HCT116 (cell line): ENCODE measurements around the gene PRRG2. TPM values are rescaled to one million over a fixed set of nuclear protein-coding genes. Genes with fewer than 3 reads are reported as not detected.

ENCODE experiments used
- ATAC-seq: fragments of 200-7000 bp; cut with Tn5 transposase; 2 replicates; pipeline ENCODE4 v1.9.1; 2020; ENCODE audit warnings: mild to moderate bottlenecking, moderate library complexity
- BruUV-seq: library from RNA; stranded (reverse); fragments of 400-500 nt; replicated peaks from 2 replicates; lab custom pipeline; 2021; lab: Mats Ljungman, UMichigan
- CTCF ChIA-PET: fragments of 300-600 bp; sonication (Branson Sonifier 250); formaldehyde crosslinking; loops from one replicate; lab custom pipeline; 2021; ENCODE audit warnings: antibody characterized with exemption; lab: Charles Lee
- POLR2A ChIA-PET: fragments of 300-600, 350-600 bp; sonication (Branson Sonifier 250); formaldehyde crosslinking; loops from one replicate; lab custom pipeline; 2021; ENCODE audit warnings: antibody characterized with exemption; lab: Charles Lee
- RAD21 ChIA-PET, 2 experiments: fragments of 300-600 bp; sonication (Branson Sonifier 250); formaldehyde crosslinking; loops; one replicate each; lab custom pipeline; 2023; ENCODE audit warnings: low total read pairs in 2 of 2; ENCODE audit not compliant: uncharacterized antibody in 2 of 2, unreplicated experiment in 2 of 2, low non-redundant PET in 1 of 2; lab: Charles Lee
- DNase-seq: peaks from one replicate; pipeline ENCODE4 v3.0.0-alpha.2; 2010; ENCODE audit warnings: low read depth, low spot score
- H2AFZ ChIP-seq: fragments of 200-600 bp; shearing (Covaris generic), sonication (generic); 2 replicates; pipeline ENCODE4 v1.6.1; 2017; ENCODE audit warnings: low read depth, mixed run types, mixed read lengths, antibody characterized with exemption, low read length; ENCODE audit not compliant: poor library complexity, severe bottlenecking
- H3K27ac ChIP-seq: 2 replicates; pipeline ENCODE4 v1.5.1; 2012; ENCODE audit warnings: low read depth, low read length
- H3K27me3 ChIP-seq: fragments of 200-600 bp; sonication (generic); 2 replicates; pipeline ENCODE4 v1.6.1; 2016; ENCODE audit warnings: mixed run types, low read length, mixed read lengths; ENCODE audit not compliant: insufficient read depth
- H3K36me3 ChIP-seq, 2 experiments: fragments of 200-500 bp in 1 of 2; fragments of 200-600 bp in 1 of 2; sonication (Bioruptor generic) in 1 of 2; sonication (generic) in 1 of 2; 2 replicates each; pipeline versions ENCODE4 v1.5.1 to v1.6.1; 2014 to 2016; ENCODE audit warnings: low read length in 2 of 2, inconsistent platforms in 1 of 2, mixed read lengths in 1 of 2, mixed run types in 1 of 2; ENCODE audit not compliant: insufficient read depth in 2 of 2, control insufficient read depth in 1 of 2
- H3K4me1 ChIP-seq, 2 experiments: fragments of 200-600 bp in 1 of 2; sonication (generic) in 1 of 2; 2 replicates each; pipeline versions ENCODE4 v1.5.1 to v1.6.1; 2012 to 2017; ENCODE audit warnings: low read length in 2 of 2, inconsistent platforms in 1 of 2, mild to moderate bottlenecking in 1 of 2, mixed read lengths in 1 of 2, mixed run types in 1 of 2, moderate library complexity in 1 of 2; ENCODE audit not compliant: insufficient read depth in 2 of 2, control insufficient read depth in 1 of 2
- H3K4me2 ChIP-seq: fragments of 200-600 bp; sonication (generic); 2 replicates; pipeline ENCODE4 v1.6.1; 2017; ENCODE audit warnings: mixed run types, low read length, mixed read lengths
- H3K4me3 ChIP-seq, 2 experiments: fragments of 200-600 bp in 1 of 2; sonication (generic) in 1 of 2; replicated peaks in 1 of 2; 2 replicates each; pipeline ENCODE4 v1.5.1; 2011 to 2016; ENCODE audit warnings: low read length in 2 of 2, control low read depth in 1 of 2, low read depth in 1 of 2, mild to moderate bottlenecking in 1 of 2, mixed read lengths in 1 of 2, mixed run types in 1 of 2
- H3K79me2 ChIP-seq: fragments of 200-600 bp; sonication (generic); 2 replicates; pipeline ENCODE4 v1.6.1; 2017; ENCODE audit warnings: mild to moderate bottlenecking, mixed run types, low read length, moderate library complexity, mixed read lengths; ENCODE audit not compliant: insufficient read depth
- H3K9ac ChIP-seq: fragments of 200-600 bp; sonication (generic); 2 replicates; pipeline ENCODE4 v1.6.1; 2016; ENCODE audit warnings: low read length, mixed read lengths
- H3K9me2 ChIP-seq: fragments of 200-600 bp; sonication (generic), shearing (Covaris generic); 2 replicates; pipeline ENCODE4 v1.6.1; 2017; ENCODE audit warnings: mixed run types, mild to moderate bottlenecking, moderate library complexity; ENCODE audit not compliant: insufficient read depth
- H3K9me3 ChIP-seq, 2 experiments: fragments of 200-500 bp in 1 of 2; fragments of 200-600 bp in 1 of 2; sonication (Bioruptor generic) in 1 of 2; sonication (generic) in 1 of 2; 2 replicates each; pipeline ENCODE4 v1.6.1; 2014 to 2017; ENCODE audit warnings: low read length in 2 of 2, mixed read lengths in 2 of 2, inconsistent platforms in 1 of 2, low read depth in 1 of 2, mild to moderate bottlenecking in 1 of 2, mixed run types in 1 of 2, moderate library complexity in 1 of 2; ENCODE audit not compliant: control insufficient read depth in 1 of 2, insufficient read depth in 1 of 2
- H4K20me1 ChIP-seq: fragments of 200-600 bp; sonication (generic), shearing (Covaris generic); 2 replicates; pipeline ENCODE4 v1.6.1; 2017; ENCODE audit warnings: mixed run types, mild to moderate bottlenecking, moderate library complexity; ENCODE audit not compliant: insufficient read depth
- CBX3 ChIP-seq: IDR thresholded peaks from 2 replicates; pipeline ENCODE4 v1.6.1; 2012; ENCODE audit warnings: low read depth
- CEBPB ChIP-seq: IDR thresholded peaks from 2 replicates; pipeline ENCODE4 v1.6.1; 2012; ENCODE audit warnings: low read depth
- ELF1 ChIP-seq: IDR thresholded peaks from 2 replicates; pipeline ENCODE4 v1.6.1; 2012; ENCODE audit warnings: low read depth, borderline replicate concordance
- FOSL1 ChIP-seq: IDR thresholded peaks from 2 replicates; pipeline ENCODE4 v1.6.1; 2012; ENCODE audit warnings: low read depth
- POLR2A ChIP-seq: IDR thresholded peaks from 2 replicates; pipeline ENCODE4 v1.7.0; 2011; ENCODE audit warnings: borderline replicate concordance; ENCODE audit not compliant: insufficient read depth, insufficient read length; ENCODE audit errors: extremely low read depth
- POLR2AphosphoS5 ChIP-seq: IDR thresholded peaks from 2 replicates; pipeline ENCODE4 v1.6.1; 2011; ENCODE audit warnings: mild to moderate bottlenecking, low read depth, low read length, moderate library complexity
- RAD21 ChIP-seq: IDR thresholded peaks from 2 replicates; pipeline ENCODE4 v1.6.1; 2012; ENCODE audit warnings: low read depth, mild to moderate bottlenecking
- REST ChIP-seq: IDR thresholded peaks from 2 replicates; pipeline ENCODE4 v1.6.1; 2012; ENCODE audit warnings: low read depth
- SIN3A ChIP-seq: IDR thresholded peaks from 2 replicates; pipeline ENCODE4 v1.6.1; 2012; ENCODE audit warnings: low read depth
- ZBTB33 ChIP-seq: IDR thresholded peaks from 2 replicates; pipeline ENCODE4 v1.6.1; 2011; ENCODE audit warnings: mild to moderate bottlenecking, low read length, moderate library complexity; ENCODE audit not compliant: insufficient replicate concordance; ENCODE audit errors: extremely low read depth
- intact Hi-C: fragments of 100-400 bp; cut with micrococcal nuclease; formaldehyde crosslinking; loops from 2 replicates; pipeline ENCODE4 v1.10.0; 2022
- total RNA-seq: library from RNA; stranded (reverse); gene quantifications from one replicate; pipeline ENCODE4 v1.2.1, GENCODE V29; 2021; ENCODE audit not compliant: unreplicated experiment

The PRRG2 gene
- total RNA-seq, 1 experiment from 2014 or later, result 6.2 TPM

DNA sequence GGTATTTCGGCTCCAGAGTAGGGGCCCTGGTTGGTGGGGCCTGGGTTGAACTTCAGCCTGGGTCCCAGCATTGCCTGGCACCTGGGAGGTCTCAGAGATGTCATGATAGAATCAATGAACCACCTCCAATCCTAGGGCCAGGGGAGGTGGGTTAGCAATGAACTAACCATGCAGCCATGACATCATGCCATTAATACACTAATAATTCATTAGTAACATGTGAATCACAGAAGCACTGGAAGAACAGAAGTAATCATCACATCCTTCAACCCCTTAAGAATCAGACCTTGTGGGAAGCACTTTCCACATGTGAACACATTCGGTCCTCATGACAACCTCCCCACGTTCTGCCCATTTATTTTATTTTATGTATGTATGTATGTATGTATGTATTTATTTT lies 7.7 kb upstream of the PRRG2 start:
- Histone ChIP-seq H3K27ac (0 out of 2 replicates have a peak overlapping the region, but pooled peaks have one; percentile 13), H3K79me2 (peaks cover 96% of the 10 kb centered on the region), H3K4me1 (peaks cover 52 to 81% of the 10 kb centered on the region in 2 experiments), H3K27me3 (no peaks in the 10 kb centered on the region), H3K9ac (peak overlapping the region; percentile 18; the same call in 1 of the 2 replicates), H3K36me3 (peaks cover 12 to 17% of the 10 kb centered on the region in 2 experiments), H3K9me3 (no peaks in the 10 kb centered on the region), H3K9me2 (no peaks in the 10 kb centered on the region), H3K4me2 (0 out of 2 replicates have a peak overlapping the region, but pooled peaks have one; percentile 19), H4K20me1 (no peaks in the 10 kb centered on the region), H3K4me3 (no peak overlapping the region), H2AFZ (no peak overlapping the region)
- CTCF ChIA-PET, result interaction anchor here (0.8 to 1.0 kb wide), 2 partner anchors 20 to 67 kb away, joined by 3 read pairs; no protein-coding TSS in a partner anchor
- intact Hi-C loops, result loop anchor here (5.0 kb wide), 1 partner anchor 104 kb away; the partner anchor contains the start of gene PRMT1
- DNase-seq (no peak), ATAC-seq (no peak)
- POLR2A ChIA-PET, result interaction anchor here (0.7 kb wide), 1 partner anchor 60 kb away, joined by 3 read pairs; no protein-coding TSS in a partner anchor
- TF ChIP-seq SIN3A (no peak), RAD21 (no peak), ELF1 (no peak), CBX3 (no peak), POLR2A (no peak), POLR2AphosphoS5 (no peak), ZBTB33 (no peak), CEBPB (no peak), REST (no peak), FOSL1 (no peak)
- no TSS peak for BruUV-seq
- RAD21 ChIA-PET, result no interaction called here
